Ovary (tissue), 10 donors: ENCODE data around the gene SORBS1. TPM values are rescaled to one million over a fixed set of nuclear protein-coding genes. Genes with fewer than 3 reads are reported as not detected.
A peak's percentile ranks its signal among the peaks of the same experiment; 100 is the strongest.

Experiments
- DNase-seq, 5 donors: peaks; one replicate each; pipeline ENCODE4 v3.0.0-alpha.2; 2019 to 2020
- H3K27ac ChIP-seq, 2 donors: fragments of 200-600 bp; one replicate each; pipeline versions ENCODE4 v1.5.1 to v1.8.0; 2019 to 2022
- H3K27me3 ChIP-seq: fragments of 200-600 bp; one replicate; pipeline ENCODE4 v1.8.0; 2022
- H3K36me3 ChIP-seq: fragments of 200-600 bp; sonication (generic); one replicate; pipeline ENCODE4 v1.5.1; 2019
- H3K4me1 ChIP-seq: one replicate; pipeline ENCODE4 v1.8.1; 2013; ENCODE audit warnings: mild to moderate bottlenecking, moderate library complexity; ENCODE audit not compliant: insufficient read depth
- H3K4me3 ChIP-seq: fragments of 200-600 bp; sonication (generic); one replicate; pipeline ENCODE4 v1.5.1; 2017
- H3K9me3 ChIP-seq, 2 donors: fragments of 200-600 bp in 1 of 2; sonication (generic) in 1 of 2; one replicate each; pipeline versions ENCODE4 v1.5.1 to v1.8.1; 2013 to 2019; ENCODE audit warnings: mild to moderate bottlenecking in 1 of 2, moderate library complexity in 1 of 2
- EP300 ChIP-seq: sonication (generic); formaldehyde crosslinking; IDR thresholded peaks from one replicate; pipeline ENCODE4 v1.6.1; 2017; ENCODE audit warnings: antibody characterized with exemption
- POLR2A ChIP-seq: fragments of 450-650 bp; IDR thresholded peaks from one replicate; pipeline ENCODE4 v1.6.1; 2017; ENCODE audit warnings: antibody characterized with exemption, mild to moderate bottlenecking, moderate library complexity
- WGBS, 3 donors: extraction: QIAGEN DNeasy Blood & Tissue Kit in 1 of 3; methylation state at CpG; one replicate each; pipeline versions ENCODE4 v1.1.5 to v1.1.7; 2013 to 2017; 5-methylcytosine and 5-hydroxymethylcytosine counted together
- intact Hi-C, 4 donors: fragments of 100-400 bp; cut with DNase I; formaldehyde crosslinking; loops; one replicate each; pipeline versions ENCODE4 v1.11.0 to v1.15.1; 2022 to 2023
- long read RNA-seq, 3 donors: library from polyadenylated mRNA in 2 of 3; unstranded in 2 of 3; transcript quantifications; one replicate each; pipeline ENCODE4 v2.0.0 and lab custom pipeline, GENCODE V29; 2021 to 2026
- polyA plus RNA-seq, 2 donors: library from polyadenylated mRNA; stranded (reverse); fragments of 200-250 nt in 1 of 2; fragments of 350-450 nt in 1 of 2; fragmentation: Illumina TruSeq in 1 of 2; extraction: RNeasy Lipid Tissue Mini Kit (QIAGEN cat#74804) in 1 of 2; gene quantifications; one replicate each; pipeline ENCODE4 v1.2.3, GENCODE V29; 2013 to 2014
- total RNA-seq, 7 donors: library from RNA; depleted of rRNA in 2 of 7; stranded (reverse); fragments of >200 nt in 2 of 7; fragmentation: NEBNext Ultra II Directional in 3 of 7; extraction: Animal tissue kit (Norgen Biotek cat#: 25700) in 3 of 7; gene quantifications; one replicate each; pipeline versions ENCODE4 v1.1.0 to v1.2.4, GENCODE V29; 2016 to 2023
- TF ChIP-seq, protein P1 (sequence below), 3 donors: fragments of 450-650 bp in 2 of 3; fragments of 200-600 bp in 1 of 3; IDR thresholded peaks; one replicate each; pipeline versions ENCODE4 v1.5.1 to v1.8.0; 2016 to 2022; ENCODE audit warnings: antibody characterized with exemption in 3 of 3, mild to moderate bottlenecking in 1 of 3
- donor health status: DM: no; HTN: no; CAD: no; lungs with moderate emphysema.
- donor health status: DM: no; HTN: no; CAD: no.
- donor health status: Bipolar disorder and iron deficiency.
- donor health status: DM: yes; HTN: yes; CAD: no.
- donor health status: DM: no; HTN: no; CAD: no.
- donor health status: DM: yes; HTN: yes; CAD: no.

Gene SORBS1
- 100 to 1,000 TPM in 1 of 7 donors, 10 to 100 TPM in 6; 10.7 to 126 (median 20.0) TPM for total RNA-seq
- polyA plus RNA-seq = 100 to 1,000 TPM in 1 of 2 donors, 10 to 100 TPM in 1; 14.7 to 156 TPM
- long read RNA-seq, donor 1, partial matches to known transcripts = 3 of 10 reads
- long read RNA-seq, donor 1, other reads (novel, unspliced or antisense) = 7 of 10 reads
- long read RNA-seq, donor 2 = 0 reads
- long read RNA-seq, donor 3, full-length matches to known transcripts = 1 of 35 reads
- long read RNA-seq, donor 3, partial matches to known transcripts = 10 of 35 reads
- long read RNA-seq, donor 3, other reads (novel, unspliced or antisense) = 24 of 35 reads

DNA sequence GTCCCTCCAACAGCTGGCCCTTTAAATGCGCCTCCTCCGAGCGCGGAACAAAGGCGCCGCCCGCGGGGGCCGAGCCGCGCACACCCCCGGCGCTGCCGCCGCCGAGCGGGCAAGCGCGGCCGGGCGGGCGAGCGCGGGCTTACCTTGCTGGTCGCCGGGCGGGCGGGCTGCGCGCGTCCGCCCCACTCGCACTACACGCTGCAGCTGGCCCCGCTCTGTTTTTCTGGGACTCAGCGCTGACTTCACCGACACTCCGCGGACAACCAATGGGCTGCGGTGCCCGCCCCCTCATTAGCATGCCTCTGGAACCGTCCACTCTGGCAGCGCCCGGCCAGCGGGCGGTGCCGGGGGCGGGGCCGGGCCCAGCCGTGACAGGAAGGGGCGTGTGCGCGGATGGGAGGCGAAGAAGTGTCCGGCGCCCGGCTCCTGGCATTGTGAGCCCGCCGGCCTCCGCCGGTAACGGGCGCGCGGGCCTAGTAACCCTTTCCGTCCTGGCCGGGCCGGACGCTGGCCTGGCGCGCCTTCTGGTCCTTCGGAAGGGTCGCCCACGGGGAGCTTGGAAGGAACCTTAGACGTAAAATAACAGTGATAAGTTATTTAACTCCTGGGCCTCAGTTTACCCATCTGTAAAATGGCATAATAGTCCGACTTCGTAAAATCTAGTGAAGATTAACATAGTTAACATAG is at the start of gene SORBS1:
Gene SORBS1 (minus strand): TSS at position 195 of the 687 bp plus-strand sequence. CDS start 120,236 bp downstream, outside the sequence.
- Histone ChIP-seq H3K4me1 (no peaks in the 10 kb centered on the region), H3K4me3 (peak within 1 kb of the TSS; percentile 74), H3K9me3 (no peaks in the 10 kb centered on the region), H3K27me3 (no peaks in the 10 kb centered on the region), H3K36me3 (no peaks in the 10 kb centered on the region), H3K27ac (peak within 1 kb of the TSS; percentile 55 to 66)
- peak; percentile 95 to 97 (median 96) for DNase-seq
- intact Hi-C loops = no loop called here
- WGBS, 3 donors = 1% methylated on average over 57 to 77 of the region's 77 CpGs
- TF ChIP-seq, protein P1, sequence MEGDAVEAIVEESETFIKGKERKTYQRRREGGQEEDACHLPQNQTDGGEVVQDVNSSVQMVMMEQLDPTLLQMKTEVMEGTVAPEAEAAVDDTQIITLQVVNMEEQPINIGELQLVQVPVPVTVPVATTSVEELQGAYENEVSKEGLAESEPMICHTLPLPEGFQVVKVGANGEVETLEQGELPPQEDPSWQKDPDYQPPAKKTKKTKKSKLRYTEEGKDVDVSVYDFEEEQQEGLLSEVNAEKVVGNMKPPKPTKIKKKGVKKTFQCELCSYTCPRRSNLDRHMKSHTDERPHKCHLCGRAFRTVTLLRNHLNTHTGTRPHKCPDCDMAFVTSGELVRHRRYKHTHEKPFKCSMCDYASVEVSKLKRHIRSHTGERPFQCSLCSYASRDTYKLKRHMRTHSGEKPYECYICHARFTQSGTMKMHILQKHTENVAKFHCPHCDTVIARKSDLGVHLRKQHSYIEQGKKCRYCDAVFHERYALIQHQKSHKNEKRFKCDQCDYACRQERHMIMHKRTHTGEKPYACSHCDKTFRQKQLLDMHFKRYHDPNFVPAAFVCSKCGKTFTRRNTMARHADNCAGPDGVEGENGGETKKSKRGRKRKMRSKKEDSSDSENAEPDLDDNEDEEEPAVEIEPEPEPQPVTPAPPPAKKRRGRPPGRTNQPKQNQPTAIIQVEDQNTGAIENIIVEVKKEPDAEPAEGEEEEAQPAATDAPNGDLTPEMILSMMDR (IDR thresholded peaks at IDR 0.05) = no peak
- peak; percentile 71 for TF ChIP-seq POLR2A

DNA sequence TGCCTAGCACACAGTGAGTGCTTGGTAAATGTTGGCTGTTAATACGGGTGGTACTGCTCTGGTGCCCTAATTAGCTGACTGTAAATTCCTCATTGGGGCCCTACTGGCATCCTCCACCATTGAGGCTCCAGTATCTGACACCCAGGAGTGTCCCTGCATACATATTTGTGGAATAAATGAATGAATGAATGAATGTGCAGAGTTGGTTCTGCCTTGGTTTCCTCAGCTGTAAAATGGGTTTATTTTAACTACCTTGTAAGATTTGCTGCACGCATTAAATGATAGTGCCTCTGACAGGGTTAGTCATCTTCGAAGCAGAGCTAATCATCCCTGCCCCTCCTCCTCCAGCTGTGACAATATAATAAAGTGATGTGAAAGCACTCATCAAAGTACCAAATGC is 49.6 kb upstream of the SORBS1 start:
- Histone ChIP-seq H3K4me3 (no peak overlapping the region), H3K27me3 (no peaks in the 10 kb centered on the region), H3K27ac (no peak overlapping the region), H3K4me1 (no peaks in the 10 kb centered on the region), H3K36me3 (no peaks in the 10 kb centered on the region), H3K9me3 (no peaks in the 10 kb centered on the region)
- WGBS, 3 donors = 86 to 91% (median 90%) methylated on average over 3 of the region's 3 CpGs
- DNase-seq = no peak
- intact Hi-C loops = loop anchor here in 1 of 4 donors (10.0 kb wide), 1 partner anchor 74 kb away; no protein-coding TSS in a partner anchor
- TF ChIP-seq EP300 = no peak
- TF ChIP-seq POLR2A = no peak
- TF ChIP-seq, protein P1 (IDR thresholded peaks at IDR 0.05) = no peak

DNA sequence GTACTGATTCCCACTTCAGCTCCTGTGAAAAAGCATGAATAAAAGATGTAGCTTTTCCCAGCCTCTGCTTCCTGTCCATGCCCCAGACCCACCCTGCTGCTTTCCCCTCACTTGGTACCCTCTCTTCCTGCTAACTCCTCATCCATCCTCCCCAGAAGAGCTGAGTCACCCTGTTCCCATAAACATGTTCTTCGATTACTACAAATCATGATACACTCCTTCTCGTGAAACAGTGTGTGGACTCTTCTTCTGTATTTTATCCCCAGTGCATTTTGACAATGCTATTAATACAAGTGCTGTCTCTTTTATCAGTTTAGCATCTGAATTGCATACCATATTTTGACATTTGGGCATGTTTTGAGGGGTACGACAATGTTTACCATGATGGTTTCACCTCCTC is 45.8 kb upstream of the SORBS1 start:
- Histone ChIP-seq H3K27ac (no peak overlapping the region), H3K36me3 (no peaks in the 10 kb centered on the region), H3K27me3 (no peaks in the 10 kb centered on the region), H3K9me3 (no peaks in the 10 kb centered on the region), H3K4me3 (no peak overlapping the region), H3K4me1 (no peaks in the 10 kb centered on the region)
- 40 to 53% (median 46%) methylated on average over 3 of the region's 3 CpGs for WGBS, 3 donors
- TF ChIP-seq EP300 (no peak), POLR2A (no peak)
- TF ChIP-seq, protein P1 (IDR thresholded peaks at IDR 0.05) = no peak
- DNase-seq = no peak
- intact Hi-C loops = loop anchor here in 1 of 4 donors (10.0 kb wide), 1 partner anchor 232 kb away; no protein-coding TSS in a partner anchor

DNA sequence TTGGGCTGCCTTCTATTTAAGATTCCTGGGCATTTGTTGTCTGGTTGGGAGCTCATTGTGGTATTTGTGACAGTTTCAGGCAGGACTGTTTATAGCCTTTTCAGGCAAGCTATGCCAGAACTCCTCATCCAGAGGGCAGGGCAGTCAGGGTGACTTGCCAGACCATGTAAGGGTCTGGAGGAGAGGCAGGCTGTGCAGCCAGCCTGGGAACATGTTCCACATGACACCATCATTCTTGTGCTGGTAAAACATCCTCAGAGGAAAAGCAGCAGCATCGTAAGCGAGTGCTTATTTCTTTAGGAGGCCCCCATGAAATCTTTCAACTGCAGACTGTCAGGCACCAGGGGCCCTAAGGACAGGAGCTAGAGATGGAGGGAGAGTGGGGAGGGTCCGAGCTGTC is 44.0 kb upstream of the SORBS1 start:
- no peaks in the 10 kb centered on the region for H3K36me3 ChIP-seq
- intact Hi-C loops = loop anchor here in 1 of 4 donors (10.0 kb wide), 1 partner anchor 230 kb away; no protein-coding TSS in a partner anchor
- no peaks in the 10 kb centered on the region for H3K4me1 ChIP-seq
- no peak for TF ChIP-seq EP300
- DNase-seq = peak in 1 of 5 donors; percentile 21
- no peaks in the 10 kb centered on the region for H3K9me3 ChIP-seq
- 18 to 78% (median 70%) methylated on average over 3 of the region's 3 CpGs for WGBS, 3 donors
- no peak overlapping the region for H3K27ac ChIP-seq
- H3K4me3 ChIP-seq = no peak overlapping the region
- no peaks in the 10 kb centered on the region for H3K27me3 ChIP-seq
